Omental fat pad (tissue), 4 donors: ENCODE measurements around the gene TXLNG. TPM values are rescaled to one million over a fixed set of nuclear protein-coding genes. Genes with fewer than 3 reads are reported as not detected.

ENCODE experiments used
- ATAC-seq: fragments of 150-250 bp; one replicate; pipeline ENCODE4 v1.9.1; 2016; ENCODE audit warnings: mild to moderate bottlenecking, moderate library complexity; ENCODE audit not compliant: low FRiP score
- DNase-seq: peaks from one replicate; pipeline ENCODE4 v3.0.0-alpha.2; 2019; ENCODE audit warnings: low spot score
- CTCF ChIP-seq, 3 donors: fragments of 450-650 bp; IDR thresholded peaks; one replicate each; pipeline ENCODE4 v1.5.1; 2016 to 2017; ENCODE audit warnings: antibody characterized with exemption in 3 of 3, mild to moderate bottlenecking in 3 of 3, moderate library complexity in 2 of 3
- total RNA-seq, 4 donors: library from RNA; depleted of rRNA; stranded (reverse); fragments of >200 nt; gene quantifications; one replicate each; pipeline ENCODE4 v1.1.0, GENCODE V29; 2016

TXLNG gene
- total RNA-seq, 4 donors from 2014 or later = 13.9 to 45.1 (median 34.3) TPM

GRCh38 chrX:16804923-16805464, 18.7 kb downstream of the TXLNG start:
- no peak for TF ChIP-seq CTCF (IDR thresholded peaks at IDR 0.05)

DNA sequence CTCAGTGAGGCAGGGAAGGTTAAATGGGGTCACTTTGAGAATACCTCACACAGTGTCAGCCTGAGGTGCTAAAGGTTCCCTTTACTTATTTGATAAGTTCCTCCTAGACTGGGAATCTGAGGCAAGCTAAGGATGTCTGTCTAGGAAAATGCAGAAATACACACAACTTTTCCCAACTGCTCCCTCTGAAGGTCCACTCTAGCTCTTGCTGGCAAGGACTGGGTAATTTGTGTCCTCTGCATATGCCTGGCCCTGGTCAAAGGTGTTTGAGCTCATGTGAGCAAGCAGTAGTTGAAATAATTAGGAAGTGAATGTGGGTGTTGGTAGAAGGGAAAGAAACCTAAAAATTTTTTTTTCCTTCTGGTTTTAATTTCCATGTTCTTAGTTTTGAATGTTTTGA, 21.3 kb downstream of the TXLNG start:
- no peak for ATAC-seq
- TF ChIP-seq CTCF (IDR thresholded peaks at IDR 0.05) = no peak
- no peak for DNase-seq

More at GRCh38 chrX:16804923-16805464, 18.7 kb downstream of the TXLNG start:
- DNase-seq = no peak
- no peak for ATAC-seq

DNA sequence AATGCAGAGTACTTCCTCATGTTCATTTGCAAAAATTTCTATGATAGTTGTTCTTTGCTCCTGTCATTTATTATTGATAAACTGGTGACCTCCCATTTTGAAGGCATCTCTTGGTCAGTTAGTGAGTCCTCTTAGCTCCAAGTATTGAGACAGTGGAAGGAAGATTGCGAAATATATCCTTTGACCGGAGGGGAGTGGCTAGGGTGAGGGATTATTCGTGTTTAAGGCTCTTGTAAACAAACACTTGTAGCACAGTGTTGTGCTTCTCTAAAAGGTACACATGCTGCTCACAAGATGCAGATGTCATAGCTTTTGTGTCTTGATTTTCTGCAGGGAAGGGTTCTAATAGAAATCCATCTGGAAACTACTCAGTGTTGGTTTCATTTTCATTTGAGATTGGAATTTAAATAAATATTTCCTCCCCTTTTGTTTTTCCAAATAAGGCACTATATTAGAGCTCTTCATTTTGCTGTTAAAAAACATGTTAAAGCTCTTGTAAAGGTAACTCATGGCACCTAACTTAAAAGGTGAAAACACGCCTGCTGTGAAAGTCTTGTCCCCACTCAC, 21.8 kb downstream of the TXLNG start:
- peak; percentile 85 for ATAC-seq
- TF ChIP-seq CTCF (IDR thresholded peaks at IDR 0.05) = no peak
- DNase-seq = no peak

GRCh38 chrX:16814597-16814996, 28.3 kb downstream of the TXLNG start:
- no peak for DNase-seq
- no peak for ATAC-seq
- no peak for TF ChIP-seq CTCF (IDR thresholded peaks at IDR 0.05)

DNA sequence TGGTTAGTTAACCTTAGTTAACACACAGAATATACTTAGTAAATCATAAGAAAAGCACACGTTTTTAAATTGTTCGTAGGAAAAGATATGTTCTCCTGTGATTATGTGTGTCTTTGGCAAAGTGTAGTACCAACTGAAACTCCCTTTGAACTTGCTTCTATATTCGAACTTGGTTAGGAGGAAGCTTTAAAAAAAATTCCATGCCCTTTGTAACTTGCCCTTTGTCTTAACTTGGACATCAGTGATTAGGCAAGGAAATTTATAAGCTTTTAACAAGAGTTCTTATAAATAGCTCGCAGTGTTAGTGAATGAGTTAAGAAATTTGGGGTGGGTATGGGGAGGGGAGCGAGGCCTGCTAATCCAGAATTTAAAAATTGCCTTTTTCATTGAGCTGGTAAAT, 33.4 kb downstream of the TXLNG start:
- no peak for ATAC-seq
- no peak for DNase-seq
- TF ChIP-seq CTCF (IDR thresholded peaks at IDR 0.05) = no peak

GRCh38 chrX:16822723-16823122, 36.5 kb downstream of the TXLNG start:
- no peak for ATAC-seq
- TF ChIP-seq CTCF (IDR thresholded peaks at IDR 0.05) = no peak

More at GRCh38 chrX:16822723-16823122, 36.5 kb downstream of the TXLNG start:
- DNase-seq = no peak
